WERI-Rb-1 (cell line): ENCODE results near the gene PBX4.
"Not testable (repeated sequence)": the region's sequence is repeated elsewhere in the genome, so short reads cannot be mapped to it uniquely, and the experiment has no call there.

ENCODE experiments used
- DNase-seq: peaks from one replicate; pipeline ENCODE4 v3.0.0-alpha.2; 2020
- H3K27ac ChIP-seq: fragments of 250-450 bp; sonication (Bioruptor Pico); 2 replicates; pipeline ENCODE4 v1.5.1; 2020; ENCODE audit warnings: mild to moderate bottlenecking, moderate library complexity
- H3K27me3 ChIP-seq: fragments of 250-450 bp; sonication (Bioruptor Pico); 2 replicates; pipeline ENCODE4 v1.5.1; 2021; ENCODE audit warnings: mild to moderate bottlenecking, low read depth, moderate library complexity; ENCODE audit not compliant: insufficient read depth, severe bottlenecking
- H3K36me3 ChIP-seq: fragments of 250-450 bp; sonication (Bioruptor Pico); 2 replicates; pipeline ENCODE4 v1.5.1; 2020; ENCODE audit warnings: mild to moderate bottlenecking, moderate library complexity
- H3K4me3 ChIP-seq: 2 replicates; pipeline ENCODE4 v1.5.1; 2011; ENCODE audit warnings: low read depth, mild to moderate bottlenecking, control low read depth, low read length
- H3K9me3 ChIP-seq: fragments of 250-450 bp; sonication (Bioruptor Pico); 2 replicates; pipeline ENCODE4 v1.5.1; 2021; ENCODE audit warnings: mild to moderate bottlenecking, moderate library complexity; ENCODE audit not compliant: severe bottlenecking
- CTCF ChIP-seq: IDR thresholded peaks from 2 replicates; pipeline ENCODE4 v1.5.1; 2011; ENCODE audit warnings: low read depth, mild to moderate bottlenecking, control low read depth, inconsistent platforms, low read length

PBX4 gene

GRCh38 chr19:19602136-19602712 is 16.3 kb downstream of the PBX4 start:
- no peak overlapping the region for H3K27ac ChIP-seq

GRCh38 chr19:19600793-19601330 is 17.6 kb downstream of the PBX4 start:
- no peaks in the 10 kb centered on the region for H3K9me3 ChIP-seq
- no peak overlapping the region for H3K27ac ChIP-seq
- 0 out of 2 replicates have a peak, but pooled peaks cover 5% of the 10 kb centered on the region for H3K36me3 ChIP-seq
- no peak overlapping the region for H3K4me3 ChIP-seq
- TF ChIP-seq CTCF: no peak
- DNase-seq: no peak
- H3K27me3 ChIP-seq: no peaks in the 10 kb centered on the region

More at GRCh38 chr19:19602136-19602712, 16.3 kb downstream of the PBX4 start:
- no peak overlapping the region for H3K4me3 ChIP-seq
- TF ChIP-seq CTCF: no peak
- no peaks in the 10 kb centered on the region for H3K27me3 ChIP-seq
- DNase-seq: no peak
- H3K36me3 ChIP-seq: 0 out of 2 replicates have a peak, but pooled peaks cover 2% of the 10 kb centered on the region
- no peaks in the 10 kb centered on the region for H3K9me3 ChIP-seq

GRCh38 chr19:19598728-19599451 is 19.6 kb downstream of the PBX4 start:
- not testable (repeated sequence) for H3K4me3 ChIP-seq, H3K36me3 ChIP-seq, DNase-seq, H3K9me3 ChIP-seq, H3K27me3 ChIP-seq, H3K27ac ChIP-seq

- TF ChIP-seq CTCF: no peak
- H3K36me3 ChIP-seq: peaks cover 5% of the 10 kb centered on the region; the same call in 1 of the 2 replicates
- DNase-seq: no peak
- H3K27ac ChIP-seq: no peak overlapping the region
- no peaks in the 10 kb centered on the region for H3K9me3 ChIP-seq
- no peaks in the 10 kb centered on the region for H3K27me3 ChIP-seq
- no peak overlapping the region for H3K4me3 ChIP-seq
Measured at GRCh38 chr19:19597809-19598306, 20.6 kb downstream of the PBX4 start.

GRCh38 chr19:19595171-19595701 is 23.3 kb downstream of the PBX4 start:
- no peaks in the 10 kb centered on the region for H3K9me3 ChIP-seq
- H3K4me3 ChIP-seq: no peak overlapping the region
- H3K27me3 ChIP-seq: no peaks in the 10 kb centered on the region
- peaks cover 5% of the 10 kb centered on the region; the same call in 1 of the 2 replicates for H3K36me3 ChIP-seq
- no peak for DNase-seq
- H3K27ac ChIP-seq: no peak overlapping the region
- no peak for TF ChIP-seq CTCF

GRCh38 chr19:19594381-19594780 is 24.1 kb downstream of the PBX4 start:
- H3K27me3 ChIP-seq: no peaks in the 10 kb centered on the region
- H3K36me3 ChIP-seq: peaks cover 5% of the 10 kb centered on the region; the same call in 1 of the 2 replicates
- no peak for TF ChIP-seq CTCF
- no peak for DNase-seq
- no peaks in the 10 kb centered on the region for H3K9me3 ChIP-seq
- no peak overlapping the region for H3K4me3 ChIP-seq
- H3K27ac ChIP-seq: no peak overlapping the region
